Activated effector memory CD4-positive, alpha-beta T cell treated with Interleukin-2 at 50 U/mL for 16 hours (primary cell): Measurements from ENCODE around the gene RHEX.
"Not testable (repeated sequence)": the region's sequence is repeated elsewhere in the genome, so short reads cannot be mapped to it uniquely, and the experiment has no call there.

Experiments used
- DNase-seq: peaks from one replicate; pipeline ENCODE4 v3.0.0-alpha.2; 2020

The RHEX gene

DNA sequence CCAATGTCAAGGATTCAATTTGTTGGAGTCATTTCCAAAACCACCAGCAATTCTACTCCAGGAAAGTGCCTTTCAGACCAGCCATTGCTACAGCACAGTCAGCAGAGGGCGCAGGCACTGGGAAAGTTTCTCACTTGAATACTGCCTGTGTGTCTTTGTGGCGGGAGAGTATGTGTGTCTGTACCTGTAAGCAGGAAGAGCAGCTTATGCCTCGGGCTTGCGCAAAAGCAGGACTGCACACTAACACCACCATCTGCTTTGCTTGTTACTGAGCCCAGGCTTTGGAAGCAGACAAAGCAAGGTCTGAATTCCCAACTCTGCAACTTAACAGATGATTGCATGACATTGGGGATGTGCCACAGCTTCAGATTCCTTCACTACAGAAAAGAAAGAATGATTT, 22.3 kb upstream of the RHEX start:
- DNase-seq: peak; percentile 51

- no peak for DNase-seq
These were observed 20.4 kb upstream of the RHEX start for GRCh38 chr1:206032380-206033140.

GRCh38 chr1:206035027-206035426, 17.9 kb upstream of the RHEX start:
- no peak for DNase-seq

DNA sequence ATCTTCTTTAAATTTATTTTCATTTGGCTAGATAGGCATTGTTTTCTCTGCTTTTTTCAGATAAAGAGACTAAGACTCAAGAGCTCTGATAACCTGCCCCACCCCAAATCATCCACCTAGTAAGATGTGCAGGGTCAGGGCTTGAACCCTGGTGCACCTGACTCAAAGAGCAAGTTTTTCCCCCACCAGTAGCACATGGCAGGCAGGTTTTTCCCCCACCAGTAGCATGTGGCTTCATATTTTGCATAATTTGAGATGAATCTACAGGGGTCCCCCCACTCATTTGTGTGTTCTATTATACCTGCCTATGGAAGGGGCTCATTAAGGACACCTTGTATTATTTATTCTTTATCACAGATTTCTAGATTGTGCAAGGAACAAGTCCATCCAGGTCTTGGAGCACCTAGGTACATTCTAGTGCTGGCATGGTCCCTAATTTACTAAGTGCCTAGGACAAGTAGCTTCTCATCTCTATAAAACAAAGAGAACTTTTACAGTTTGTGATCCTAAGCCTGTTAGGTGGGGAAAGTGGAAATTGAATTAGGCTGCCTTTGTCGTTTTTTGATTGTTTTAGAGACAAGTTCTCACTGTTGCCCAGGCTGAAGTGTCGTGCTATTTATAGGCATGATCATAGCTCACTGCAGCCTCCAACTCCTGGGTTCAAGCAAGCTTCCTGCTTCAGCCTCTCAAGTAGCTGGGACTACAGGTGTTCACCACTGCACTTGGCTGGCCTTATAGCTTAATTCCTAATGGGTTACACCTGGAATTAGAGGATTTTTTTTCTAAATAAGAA, 16.1 kb upstream of the RHEX start:
- no peak for DNase-seq

DNA sequence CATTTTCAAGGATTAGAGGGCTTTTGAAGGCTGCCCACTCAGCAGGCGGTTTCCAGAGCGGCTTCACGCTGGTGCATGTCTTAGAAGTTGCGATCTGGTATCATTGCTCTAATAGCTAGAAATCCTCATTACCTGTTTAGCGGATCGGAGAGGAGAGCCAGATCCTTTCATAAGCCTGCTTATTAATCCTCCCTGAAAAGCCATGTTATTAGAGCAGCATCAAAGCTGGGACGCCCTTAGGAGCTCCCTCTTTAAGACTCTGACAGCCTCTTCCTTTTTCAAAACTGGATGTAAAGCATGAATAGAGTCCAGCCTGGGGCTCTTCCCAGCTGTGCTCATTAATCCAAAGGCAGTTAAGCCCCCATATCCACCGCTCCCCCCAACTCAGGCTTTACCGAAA, 15.4 kb upstream of the RHEX start:
- no peak for DNase-seq

GRCh38 chr1:206039046-206039973, 13.7 kb upstream of the RHEX start:
- no peak for DNase-seq

- DNase-seq: no peak
These were observed 12.6 kb upstream of the RHEX start for GRCh38 chr1:206040328-206040727.

DNA sequence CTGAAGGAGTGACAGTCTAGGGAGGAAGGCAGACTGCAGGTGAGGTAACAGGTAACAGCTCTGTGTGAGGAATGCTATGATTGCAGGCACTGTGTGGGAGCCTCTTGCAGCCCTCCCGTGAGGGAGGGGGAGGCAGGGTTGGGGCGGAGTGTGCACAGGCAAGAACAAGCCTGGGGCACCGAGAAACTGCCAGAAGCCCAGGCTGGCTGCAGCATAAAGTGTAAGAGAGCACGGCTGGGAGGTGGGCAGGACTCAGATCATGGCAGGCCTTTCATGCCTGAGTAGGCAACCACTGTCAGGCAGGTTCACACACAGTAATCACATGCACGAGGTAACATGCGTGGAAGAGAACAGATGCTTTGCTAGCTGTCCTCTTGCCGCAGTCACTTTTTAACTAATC, 11.3 kb upstream of the RHEX start:
- DNase-seq: no peak

DNA sequence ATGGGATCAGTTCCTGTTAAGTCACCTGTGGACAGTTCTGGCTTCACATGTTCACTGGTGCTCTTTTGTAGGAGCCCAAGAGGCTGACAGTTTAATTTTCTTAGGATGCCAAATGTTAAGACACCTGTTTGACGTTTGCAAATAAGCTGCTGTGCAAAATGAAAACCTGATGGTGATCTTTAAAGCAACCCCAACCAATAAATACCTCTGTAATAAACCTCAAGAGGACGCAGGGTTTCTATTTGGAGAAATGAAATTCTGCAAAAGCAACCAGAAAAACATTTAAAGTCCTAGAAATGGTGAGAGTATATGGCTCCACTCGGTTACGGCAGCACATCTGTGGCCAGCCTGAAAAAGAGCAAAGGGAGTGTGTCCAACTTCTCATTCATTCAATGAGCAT, 5.7 kb upstream of the RHEX start:
- no peak for DNase-seq

- DNase-seq: no peak
These were observed 4.4 kb upstream of the RHEX start for GRCh38 chr1:206048582-206048981.

- DNase-seq: no peak
These were observed 3.7 kb upstream of the RHEX start for GRCh38 chr1:206049293-206049692.

- DNase-seq: no peak
These were observed 2.9 kb upstream of the RHEX start for GRCh38 chr1:206049919-206050600.

- DNase-seq: peak; percentile 27
These were observed 2.2 kb upstream of the RHEX start for GRCh38 chr1:206050655-206051235.

DNA sequence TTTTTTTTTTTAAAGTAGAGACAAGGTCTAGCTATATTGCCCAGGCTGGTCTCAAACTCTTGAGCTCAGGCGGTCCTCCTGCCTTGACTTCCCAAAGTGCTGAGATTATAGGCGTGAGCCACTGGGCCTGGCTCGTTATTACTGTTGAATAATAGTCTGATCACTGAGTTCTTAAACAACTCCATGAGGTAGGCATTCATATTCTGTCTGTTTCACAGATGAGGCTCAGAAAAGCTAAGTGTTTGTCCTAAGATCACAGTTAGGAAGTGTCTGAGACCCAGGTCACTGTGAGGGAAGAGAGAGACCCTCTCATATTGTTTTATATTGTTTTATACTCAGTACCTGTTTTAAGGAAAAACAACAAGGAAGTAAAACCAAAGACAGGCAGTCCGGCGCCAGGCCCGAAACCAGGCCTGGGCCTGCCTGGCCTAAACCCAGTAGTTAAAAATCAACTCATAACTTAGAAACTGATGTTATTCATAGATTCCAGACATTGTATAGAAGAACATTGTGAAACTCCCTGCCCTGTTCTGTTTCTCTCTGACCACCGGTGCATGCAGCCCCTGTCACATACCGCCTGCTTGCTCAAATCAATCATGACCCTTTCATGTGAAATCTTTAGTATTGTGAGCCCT, 625 bp upstream of the RHEX start:
- DNase-seq: not testable (repeated sequence)

- DNase-seq: not testable (repeated sequence)
These were observed 643 bp downstream of the RHEX start for GRCh38 chr1:206053616-206054015.

DNA sequence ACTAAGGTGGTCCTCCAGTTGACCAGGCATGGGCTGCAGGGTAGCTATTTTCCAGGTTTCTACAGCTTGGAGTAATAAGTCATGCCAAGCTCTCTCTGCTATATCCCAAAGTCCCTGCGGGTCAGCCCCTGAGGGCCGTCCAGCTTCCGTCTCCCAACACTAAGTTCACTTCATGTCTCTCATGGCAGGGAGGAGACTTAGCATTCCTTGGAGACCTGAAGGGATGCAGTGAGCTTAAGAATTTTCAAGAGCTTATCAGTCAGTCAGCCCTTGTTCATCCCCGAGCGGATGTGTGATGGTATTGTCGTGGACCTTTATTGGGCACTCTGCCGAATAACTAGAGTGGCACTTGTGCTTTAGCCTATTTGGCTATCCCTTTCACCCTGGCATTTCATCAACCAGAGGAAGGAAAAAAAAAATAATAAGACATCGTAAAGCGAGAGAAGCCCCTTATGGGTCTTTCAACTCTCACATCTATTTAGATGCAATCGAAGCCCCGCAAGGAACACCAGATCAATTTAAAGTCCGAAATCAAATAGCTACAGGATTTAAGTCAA, 2.2 kb downstream of the RHEX start:
- DNase-seq: not testable (repeated sequence)

DNA sequence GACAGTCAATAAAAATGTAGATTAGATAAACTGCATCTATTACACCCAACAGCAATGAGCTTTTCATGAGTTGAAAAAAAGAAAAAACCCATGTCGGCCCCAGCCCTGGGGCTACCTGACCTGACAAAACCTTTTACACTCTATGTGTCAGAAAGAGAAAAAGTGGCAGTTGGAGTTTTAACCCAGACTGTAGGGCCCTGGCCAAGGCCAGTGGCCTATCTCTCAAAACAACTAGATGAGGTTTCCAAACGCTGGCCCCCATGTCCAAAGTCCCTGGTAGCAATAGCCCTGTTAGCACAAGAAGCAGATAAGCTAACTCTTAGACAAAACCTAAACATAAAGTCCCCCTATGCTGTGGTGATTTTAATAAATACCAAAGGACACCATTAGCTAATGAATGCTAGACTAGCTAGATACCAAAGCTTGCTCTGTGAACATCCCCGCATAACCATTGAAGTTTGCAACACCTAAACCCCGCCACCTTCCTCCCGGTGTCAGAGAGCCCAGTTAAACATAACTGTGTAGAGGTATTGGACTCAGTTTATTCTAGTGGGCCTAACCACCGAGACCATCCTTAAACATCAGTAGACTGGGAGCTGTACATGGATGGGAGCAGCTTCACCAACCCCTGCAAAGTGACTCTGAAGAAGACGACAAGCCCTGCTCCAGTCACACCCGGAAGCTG, 2.8 kb downstream of the RHEX start:
- DNase-seq: not testable (repeated sequence)

DNA sequence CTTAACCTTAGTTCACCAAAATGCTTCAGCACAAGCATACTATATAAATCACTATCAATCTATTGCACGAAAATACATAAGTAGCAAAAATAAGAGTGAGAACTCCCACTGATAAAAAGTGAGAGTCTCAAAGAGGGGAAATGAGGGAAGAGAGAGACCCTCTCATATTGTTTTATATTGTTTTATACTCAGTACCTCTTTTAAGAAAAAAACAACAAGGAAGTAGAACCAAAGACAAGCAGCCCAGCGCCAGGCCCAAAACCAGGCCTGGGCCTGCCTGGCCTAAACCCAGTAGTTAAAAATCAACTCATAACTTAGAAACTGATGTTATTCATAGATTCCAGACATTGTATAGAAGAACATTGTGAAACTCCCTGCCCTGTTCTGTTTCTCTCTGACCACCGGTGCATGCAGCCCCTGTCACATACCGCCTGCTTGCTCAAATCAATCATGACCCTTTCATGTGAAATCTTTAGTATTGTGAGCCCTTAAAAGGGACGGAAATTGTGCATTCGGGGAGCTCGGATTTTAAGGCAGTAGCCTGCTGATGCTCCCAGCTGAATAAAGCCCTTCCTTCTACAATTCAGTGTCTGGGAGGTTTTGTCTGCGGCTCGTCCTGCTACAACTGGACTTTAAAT, 5.4 kb downstream of the RHEX start:
- not testable (repeated sequence) for DNase-seq

- no peak for DNase-seq
These were observed 5.9 kb downstream of the RHEX start for GRCh38 chr1:206058927-206059292.

DNA sequence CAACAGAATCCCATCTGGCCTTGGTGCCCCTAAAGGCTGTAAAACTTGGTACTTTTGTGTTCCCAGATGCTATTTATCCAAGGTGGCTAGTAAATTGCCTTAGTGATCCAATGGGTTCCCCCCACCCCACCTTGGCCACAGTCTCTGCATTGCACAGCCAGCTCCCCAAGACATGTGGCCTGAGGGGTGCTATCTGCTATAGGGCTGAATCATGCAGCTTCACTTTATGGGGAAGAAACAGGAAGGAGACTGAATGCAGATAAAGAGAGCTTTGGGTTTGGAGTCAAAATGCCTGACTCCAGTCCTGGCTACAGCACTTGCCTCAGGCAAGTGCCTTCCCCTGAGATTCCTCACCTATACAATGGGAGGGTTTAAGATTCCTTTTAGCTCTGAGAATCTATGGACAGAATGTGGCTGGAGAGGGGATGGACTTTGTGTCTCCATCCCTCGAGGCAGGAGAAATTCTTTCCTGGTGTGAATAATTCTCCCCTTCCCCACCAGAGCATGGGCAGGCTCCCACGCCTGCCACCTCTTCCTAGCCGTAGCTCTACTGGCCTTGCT, 6.5 kb downstream of the RHEX start:
- DNase-seq: no peak
